Osteoblast (primary cell): ENCODE measurements around the gene BCL2. TPM values are rescaled to one million over a fixed set of nuclear protein-coding genes. Genes with fewer than 3 reads are reported as not detected.
A peak's percentile ranks its signal among the peaks of the same experiment; 100 is the strongest.

Source experiments
- DNase-seq: peaks from one replicate; pipeline ENCODE4 v3.0.0; 2011; ENCODE audit warnings: low spot score, mixed read lengths; ENCODE audit not compliant: insufficient read length; ENCODE audit errors: missing footprints
- H2AFZ ChIP-seq: 2 replicates; pipeline ENCODE4 v1.6.0; 2011; ENCODE audit warnings: mild to moderate bottlenecking, low read length
- H3K27ac ChIP-seq: 2 replicates; pipeline ENCODE4 v1.5.1; 2011; ENCODE audit warnings: mild to moderate bottlenecking, low read depth, low read length, moderate library complexity
- H3K27me3 ChIP-seq: 2 replicates; pipeline ENCODE4 v1.6.0; 2012; ENCODE audit warnings: mild to moderate bottlenecking, control low read depth, inconsistent platforms, low read length, moderate library complexity; ENCODE audit not compliant: insufficient read depth
- H3K36me3 ChIP-seq: 2 replicates; pipeline ENCODE4 v1.5.1; 2011; ENCODE audit warnings: mild to moderate bottlenecking, low read length, control low read depth, moderate library complexity; ENCODE audit not compliant: insufficient read depth
- H3K4me1 ChIP-seq: 2 replicates; pipeline ENCODE4 v1.5.1; 2011; ENCODE audit warnings: mild to moderate bottlenecking, low read length, control low read depth, moderate library complexity; ENCODE audit not compliant: insufficient read depth
- H3K4me2 ChIP-seq: 2 replicates; pipeline ENCODE4 v1.6.0; 2011; ENCODE audit warnings: mild to moderate bottlenecking, low read length; ENCODE audit not compliant: insufficient read depth
- H3K4me3 ChIP-seq: fragments of 200-600 bp; sonication (generic); 3 replicates; pipeline ENCODE4 v1.5.1; 2012; ENCODE audit warnings: mild to moderate bottlenecking, low read length, inconsistent platforms; ENCODE audit not compliant: insufficient read depth
- H3K79me2 ChIP-seq: 2 replicates; pipeline ENCODE4 v1.6.0; 2012; ENCODE audit warnings: mild to moderate bottlenecking, low read length, control low read depth, inconsistent platforms; ENCODE audit not compliant: insufficient read depth
- H3K9me3 ChIP-seq: 2 replicates; pipeline ENCODE4 v1.5.1; 2011; ENCODE audit warnings: low read depth, low read length, control low read depth
- H4K20me1 ChIP-seq: 2 replicates; pipeline ENCODE4 v1.6.0; 2012; ENCODE audit warnings: mild to moderate bottlenecking, low read length, control low read depth; ENCODE audit not compliant: insufficient read depth
- total RNA-seq: library from RNA; depleted of rRNA; stranded (reverse); fragments of >200 nt; gene quantifications from 2 replicates; pipeline ENCODE4 v1.2.3, GENCODE V29; 2012
- TF ChIP-seq, protein P1 (sequence below): IDR thresholded peaks from 2 replicates; pipeline ENCODE4 v1.5.1; 2011; ENCODE audit warnings: mild to moderate bottlenecking, low read depth, low read length, moderate library complexity; ENCODE audit errors: extremely low read depth

The BCL2 gene
- total RNA-seq, 1 donor, result 11.9 TPM

DNA sequence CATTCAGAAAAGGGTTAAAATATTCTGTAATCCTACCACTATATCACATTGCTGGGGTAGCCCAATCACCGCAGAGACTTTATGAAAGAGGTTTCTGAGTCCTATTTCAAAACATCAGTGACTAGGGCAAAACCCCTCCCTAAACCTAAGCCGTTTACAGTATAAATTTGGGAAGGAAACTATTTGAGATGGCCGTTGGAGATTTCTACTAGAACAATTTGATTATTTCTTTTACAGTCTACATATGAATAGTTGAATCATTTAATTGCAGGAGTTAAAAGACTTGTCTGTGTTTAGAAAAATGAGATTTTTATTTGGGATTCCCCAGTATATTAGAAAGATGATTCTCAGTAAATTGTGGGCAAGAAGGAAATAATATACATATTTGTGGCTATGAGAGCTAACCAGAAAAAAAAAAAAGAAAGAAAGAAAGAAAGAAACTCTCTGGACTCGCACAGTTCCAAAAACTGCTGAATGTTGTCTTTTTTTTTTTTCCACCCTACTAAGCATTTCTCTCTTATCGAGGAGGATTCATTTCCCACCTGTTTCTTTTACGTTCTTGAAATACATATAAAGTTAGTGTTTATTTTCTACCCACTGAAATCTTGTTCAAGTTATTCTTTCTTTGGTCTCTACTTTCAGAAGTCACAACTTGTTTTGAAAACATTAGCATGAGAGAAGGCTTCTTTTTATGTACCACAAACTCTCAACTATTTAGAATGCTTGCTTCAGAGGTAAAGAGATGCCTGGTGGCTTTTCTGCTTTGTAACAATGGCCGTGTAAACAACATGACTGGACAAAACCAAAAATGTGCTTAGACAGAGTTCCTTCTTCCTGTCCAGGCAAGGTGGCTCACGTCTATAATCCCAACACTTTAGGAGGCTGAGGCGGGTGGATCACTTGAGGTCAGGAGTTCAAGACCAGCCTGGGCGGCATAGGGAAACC lies 65.9 kb downstream of the BCL2 start:
- DNase-seq, result no peak
- Histone ChIP-seq H3K4me3 (peak overlapping the region; percentile 37), H3K36me3 (no peaks in the 10 kb centered on the region), H3K79me2 (no peaks in the 10 kb centered on the region), H3K27ac (no peak overlapping the region), H2AFZ (peak overlapping the region; percentile 40), H3K9me3 (no peaks in the 10 kb centered on the region), H4K20me1 (no peaks in the 10 kb centered on the region), H3K27me3 (peaks cover 8% of the 10 kb centered on the region), H3K4me2 (peak overlapping the region; percentile 60), H3K4me1 (peaks cover 11% of the 10 kb centered on the region)
- TF ChIP-seq, protein P1, sequence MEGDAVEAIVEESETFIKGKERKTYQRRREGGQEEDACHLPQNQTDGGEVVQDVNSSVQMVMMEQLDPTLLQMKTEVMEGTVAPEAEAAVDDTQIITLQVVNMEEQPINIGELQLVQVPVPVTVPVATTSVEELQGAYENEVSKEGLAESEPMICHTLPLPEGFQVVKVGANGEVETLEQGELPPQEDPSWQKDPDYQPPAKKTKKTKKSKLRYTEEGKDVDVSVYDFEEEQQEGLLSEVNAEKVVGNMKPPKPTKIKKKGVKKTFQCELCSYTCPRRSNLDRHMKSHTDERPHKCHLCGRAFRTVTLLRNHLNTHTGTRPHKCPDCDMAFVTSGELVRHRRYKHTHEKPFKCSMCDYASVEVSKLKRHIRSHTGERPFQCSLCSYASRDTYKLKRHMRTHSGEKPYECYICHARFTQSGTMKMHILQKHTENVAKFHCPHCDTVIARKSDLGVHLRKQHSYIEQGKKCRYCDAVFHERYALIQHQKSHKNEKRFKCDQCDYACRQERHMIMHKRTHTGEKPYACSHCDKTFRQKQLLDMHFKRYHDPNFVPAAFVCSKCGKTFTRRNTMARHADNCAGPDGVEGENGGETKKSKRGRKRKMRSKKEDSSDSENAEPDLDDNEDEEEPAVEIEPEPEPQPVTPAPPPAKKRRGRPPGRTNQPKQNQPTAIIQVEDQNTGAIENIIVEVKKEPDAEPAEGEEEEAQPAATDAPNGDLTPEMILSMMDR, result no peak

DNA sequence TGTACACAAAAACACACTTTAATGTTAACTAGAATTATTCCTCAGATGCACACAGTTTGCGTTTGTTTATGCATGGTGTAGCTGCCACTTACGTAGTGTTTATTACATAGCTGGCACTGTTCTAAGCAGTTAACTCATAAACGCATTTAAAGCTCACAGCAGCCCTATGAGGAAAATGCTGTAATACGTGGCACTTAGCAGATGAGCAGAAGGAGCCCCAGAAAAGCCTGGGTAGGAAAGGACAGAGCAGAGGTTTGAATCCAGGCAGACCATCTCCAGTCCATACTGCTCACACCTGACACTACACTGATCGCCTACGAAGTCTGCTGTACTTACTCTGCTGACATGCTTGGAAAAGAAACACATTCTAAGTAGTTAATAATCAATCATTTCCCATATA lies 66.6 kb downstream of the BCL2 start:
- Histone ChIP-seq H2AFZ (peak overlapping the region; percentile 40), H3K27me3 (peaks cover 8% of the 10 kb centered on the region), H3K4me2 (peak overlapping the region; percentile 60), H3K4me1 (peaks cover 11% of the 10 kb centered on the region), H3K4me3 (peak overlapping the region; percentile 37), H3K36me3 (no peaks in the 10 kb centered on the region), H3K9me3 (no peaks in the 10 kb centered on the region), H4K20me1 (no peaks in the 10 kb centered on the region), H3K79me2 (no peaks in the 10 kb centered on the region), H3K27ac (no peak overlapping the region)
- no peak for DNase-seq
- TF ChIP-seq, protein P1, result no peak

DNA sequence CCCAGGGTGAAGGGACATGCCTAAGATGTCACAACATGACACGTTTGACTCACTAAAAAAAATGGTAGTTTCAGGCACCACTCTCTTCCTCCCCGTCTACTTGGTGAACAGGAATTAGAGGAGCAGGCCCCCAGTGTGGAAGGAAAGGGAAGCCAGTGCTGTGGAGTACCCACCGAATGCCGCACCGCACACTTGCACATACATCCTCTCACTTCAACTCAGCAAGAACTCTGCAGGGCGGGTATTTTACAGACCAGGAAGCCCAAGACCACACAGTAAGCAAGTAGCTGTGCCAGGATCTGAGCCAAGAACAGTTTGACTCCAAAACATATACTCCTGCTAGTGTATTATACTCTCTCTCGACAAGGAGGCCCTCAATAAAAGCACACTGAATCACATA lies 69.8 kb downstream of the BCL2 start:
- no peak for DNase-seq
- Histone ChIP-seq H3K9me3 (no peaks in the 10 kb centered on the region), H4K20me1 (no peaks in the 10 kb centered on the region), H3K36me3 (no peaks in the 10 kb centered on the region), H2AFZ (no peak overlapping the region), H3K4me2 (no peak overlapping the region), H3K4me1 (peaks cover 11% of the 10 kb centered on the region), H3K4me3 (no peak overlapping the region), H3K27ac (no peak overlapping the region), H3K27me3 (peaks cover 8% of the 10 kb centered on the region), H3K79me2 (no peaks in the 10 kb centered on the region)
- TF ChIP-seq, protein P1, result no peak

DNA sequence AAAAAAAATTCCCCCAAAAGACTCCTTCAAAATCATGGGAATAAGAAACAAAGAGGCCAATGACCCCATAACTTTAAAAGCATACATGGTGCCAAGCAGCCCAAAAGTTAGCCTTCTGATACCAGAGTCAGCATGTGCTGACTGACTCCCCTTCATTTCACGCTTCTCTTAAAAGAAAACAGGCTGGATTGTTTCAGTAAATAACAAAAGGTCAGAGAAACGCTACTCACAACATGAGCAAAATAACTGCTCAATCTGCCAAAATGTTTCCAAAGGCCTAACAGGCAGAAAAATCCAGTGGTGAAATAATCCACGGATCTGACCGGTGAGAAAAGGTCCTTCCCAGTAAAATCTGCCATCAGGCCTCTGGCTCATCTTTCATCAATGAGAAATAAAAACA lies 71.6 kb downstream of the BCL2 start:
- Histone ChIP-seq H3K27me3 (peaks cover 7% of the 10 kb centered on the region), H2AFZ (no peak overlapping the region), H3K36me3 (no peaks in the 10 kb centered on the region), H3K79me2 (no peaks in the 10 kb centered on the region), H3K27ac (no peak overlapping the region), H3K4me3 (no peak overlapping the region), H3K4me2 (no peak overlapping the region), H3K9me3 (no peaks in the 10 kb centered on the region), H4K20me1 (no peaks in the 10 kb centered on the region), H3K4me1 (peaks cover 1% of the 10 kb centered on the region)
- TF ChIP-seq, protein P1, result no peak
- DNase-seq, result no peak
